Measurements from ENCODE around the gene TMEM82.

DNA sequence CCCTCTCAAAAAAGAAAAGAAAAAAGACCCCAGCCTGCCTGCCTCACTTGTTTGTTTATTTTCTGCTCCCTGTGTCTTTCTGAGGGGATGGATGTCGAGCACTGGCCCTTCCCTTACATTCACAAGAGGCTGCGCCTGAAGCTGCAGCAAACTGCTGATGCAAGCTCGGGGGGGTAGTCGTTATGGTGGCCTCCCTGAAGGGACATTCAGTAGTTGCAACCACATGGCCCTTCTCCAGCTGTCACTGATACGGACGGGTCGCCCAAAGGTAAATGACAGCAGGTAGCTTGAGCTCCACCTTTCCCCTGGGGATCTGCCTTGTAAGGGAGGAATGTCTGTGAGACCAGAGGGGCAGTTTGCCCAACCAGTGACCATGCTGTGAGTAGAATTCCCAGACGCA lies 40.5 kb upstream of the TMEM82 start:
- TF ChIP-seq, protein P1, sequence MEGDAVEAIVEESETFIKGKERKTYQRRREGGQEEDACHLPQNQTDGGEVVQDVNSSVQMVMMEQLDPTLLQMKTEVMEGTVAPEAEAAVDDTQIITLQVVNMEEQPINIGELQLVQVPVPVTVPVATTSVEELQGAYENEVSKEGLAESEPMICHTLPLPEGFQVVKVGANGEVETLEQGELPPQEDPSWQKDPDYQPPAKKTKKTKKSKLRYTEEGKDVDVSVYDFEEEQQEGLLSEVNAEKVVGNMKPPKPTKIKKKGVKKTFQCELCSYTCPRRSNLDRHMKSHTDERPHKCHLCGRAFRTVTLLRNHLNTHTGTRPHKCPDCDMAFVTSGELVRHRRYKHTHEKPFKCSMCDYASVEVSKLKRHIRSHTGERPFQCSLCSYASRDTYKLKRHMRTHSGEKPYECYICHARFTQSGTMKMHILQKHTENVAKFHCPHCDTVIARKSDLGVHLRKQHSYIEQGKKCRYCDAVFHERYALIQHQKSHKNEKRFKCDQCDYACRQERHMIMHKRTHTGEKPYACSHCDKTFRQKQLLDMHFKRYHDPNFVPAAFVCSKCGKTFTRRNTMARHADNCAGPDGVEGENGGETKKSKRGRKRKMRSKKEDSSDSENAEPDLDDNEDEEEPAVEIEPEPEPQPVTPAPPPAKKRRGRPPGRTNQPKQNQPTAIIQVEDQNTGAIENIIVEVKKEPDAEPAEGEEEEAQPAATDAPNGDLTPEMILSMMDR (IDR thresholded peaks at IDR 0.05; ENCODE audit: borderline replicate concordance, extremely low read depth, low read length, poor library complexity, severe bottlenecking), result no peak
- no peak for TF ChIP-seq EZH2 (IDR thresholded peaks at IDR 0.05; ENCODE audit: borderline replicate concordance, low read depth, low read length, severe bottlenecking)

Measured in DND-41 (cell line).